Muscle layer of duodenum (tissue), 2 donors: ENCODE data around the gene EPHA6.
"Not testable (repeated sequence)": the region's sequence is repeated elsewhere in the genome, so short reads cannot be mapped to it uniquely, and the experiment has no call there.

Experiments used
- H3K27ac ChIP-seq: one replicate; pipeline ENCODE4 v1.7.0; 2013; ENCODE audit warnings: mild to moderate bottlenecking, low read length
- H3K27me3 ChIP-seq: one replicate; pipeline ENCODE4 v1.7.0; 2013; ENCODE audit warnings: low read depth, mild to moderate bottlenecking, control low read depth, low read length
- H3K36me3 ChIP-seq, 2 donors: one replicate each; pipeline ENCODE4 v1.7.0; 2013; ENCODE audit warnings: low read length in 2 of 2, control low read depth in 1 of 2, mild to moderate bottlenecking in 1 of 2; ENCODE audit not compliant: insufficient read depth in 2 of 2, control insufficient read depth in 1 of 2
- H3K4me1 ChIP-seq, 2 donors: one replicate each; pipeline ENCODE4 v1.7.0; 2013; ENCODE audit warnings: low read length in 2 of 2, mild to moderate bottlenecking in 2 of 2, control low read depth in 1 of 2, moderate library complexity in 1 of 2; ENCODE audit not compliant: insufficient read depth in 2 of 2, control insufficient read depth in 1 of 2
- H3K4me3 ChIP-seq, 2 donors: one replicate each; pipeline ENCODE4 v1.7.0; 2013; ENCODE audit warnings: low read length in 2 of 2, low read depth in 1 of 2, mild to moderate bottlenecking in 1 of 2
- H3K9me3 ChIP-seq, 2 donors: one replicate each; pipeline ENCODE4 v1.7.0; 2013; ENCODE audit warnings: low read length in 2 of 2, control low read depth in 1 of 2, mild to moderate bottlenecking in 1 of 2; ENCODE audit not compliant: control insufficient read depth in 1 of 2
- donor health status: healthy.

EPHA6 gene

GRCh38 chr3:97530691-97531090, 716.3 kb downstream of the EPHA6 start:
- no peaks in the 10 kb centered on the region for H3K9me3 ChIP-seq
- H3K27ac ChIP-seq = no peak overlapping the region
- no peaks in the 10 kb centered on the region for H3K27me3 ChIP-seq
- no peaks in the 10 kb centered on the region for H3K4me1 ChIP-seq
- no peaks in the 10 kb centered on the region for H3K36me3 ChIP-seq
- H3K4me3 ChIP-seq = no peak overlapping the region

- H3K4me1 ChIP-seq, H3K27ac ChIP-seq, H3K4me3 ChIP-seq, H3K27me3 ChIP-seq, H3K9me3 ChIP-seq, H3K36me3 ChIP-seq: not testable (repeated sequence)
Observed at GRCh38 chr3:97547573-97547972, 733.2 kb downstream of the EPHA6 start.

- H3K36me3 ChIP-seq = no peaks in the 10 kb centered on the region
- H3K27me3 ChIP-seq = no peaks in the 10 kb centered on the region
- no peaks in the 10 kb centered on the region for H3K4me1 ChIP-seq
- H3K4me3 ChIP-seq = no peak overlapping the region
- H3K9me3 ChIP-seq = no peaks in the 10 kb centered on the region
- H3K27ac ChIP-seq = no peak overlapping the region
Observed at GRCh38 chr3:97550408-97550807, 736.0 kb downstream of the EPHA6 start.

GRCh38 chr3:97552186-97552585, 737.8 kb downstream of the EPHA6 start:
- no peaks in the 10 kb centered on the region for H3K36me3 ChIP-seq
- no peak overlapping the region for H3K4me3 ChIP-seq
- no peak overlapping the region for H3K27ac ChIP-seq
- H3K9me3 ChIP-seq = no peaks in the 10 kb centered on the region
- no peaks in the 10 kb centered on the region for H3K4me1 ChIP-seq
- H3K27me3 ChIP-seq = no peaks in the 10 kb centered on the region

GRCh38 chr3:97575742-97576141, 761.3 kb downstream of the EPHA6 start:
- Histone ChIP-seq H3K27me3 (no peaks in the 10 kb centered on the region), H3K9me3 (no peaks in the 10 kb centered on the region), H3K4me1 (no peaks in the 10 kb centered on the region), H3K36me3 (no peaks in the 10 kb centered on the region), H3K27ac (no peak overlapping the region), H3K4me3 (no peak overlapping the region)

- Histone ChIP-seq H3K9me3 (no peaks in the 10 kb centered on the region), H3K27ac (no peak overlapping the region), H3K27me3 (no peaks in the 10 kb centered on the region), H3K36me3 (no peaks in the 10 kb centered on the region), H3K4me3 (no peak overlapping the region), H3K4me1 (no peaks in the 10 kb centered on the region)
Observed at GRCh38 chr3:97576221-97576620, 761.8 kb downstream of the EPHA6 start.

- Histone ChIP-seq H3K27ac (no peak overlapping the region), H3K9me3 (no peaks in the 10 kb centered on the region), H3K4me3 (no peak overlapping the region), H3K36me3 (no peaks in the 10 kb centered on the region), H3K27me3 (no peaks in the 10 kb centered on the region), H3K4me1 (no peaks in the 10 kb centered on the region)
Observed at GRCh38 chr3:97579365-97579764, 765.0 kb downstream of the EPHA6 start.

- no peak overlapping the region for H3K4me3 ChIP-seq
- no peaks in the 10 kb centered on the region for H3K36me3 ChIP-seq
- no peak overlapping the region for H3K27ac ChIP-seq
- no peaks in the 10 kb centered on the region for H3K27me3 ChIP-seq
- no peaks in the 10 kb centered on the region for H3K4me1 ChIP-seq
- no peaks in the 10 kb centered on the region for H3K9me3 ChIP-seq
Observed at GRCh38 chr3:97610626-97611025, 796.2 kb downstream of the EPHA6 start.

- Histone ChIP-seq H3K9me3 (no peaks in the 10 kb centered on the region), H3K27ac (no peak overlapping the region), H3K4me3 (no peak overlapping the region), H3K4me1 (no peaks in the 10 kb centered on the region), H3K36me3 (no peaks in the 10 kb centered on the region), H3K27me3 (no peaks in the 10 kb centered on the region)
Observed at GRCh38 chr3:97612632-97613031, 798.2 kb downstream of the EPHA6 start.

GRCh38 chr3:97613139-97613538, 798.7 kb downstream of the EPHA6 start:
- Histone ChIP-seq H3K4me1 (no peaks in the 10 kb centered on the region), H3K36me3 (no peaks in the 10 kb centered on the region), H3K27me3 (no peaks in the 10 kb centered on the region), H3K4me3 (no peak overlapping the region), H3K9me3 (no peaks in the 10 kb centered on the region), H3K27ac (no peak overlapping the region)

GRCh38 chr3:97620514-97620913, 806.1 kb downstream of the EPHA6 start:
- not testable (repeated sequence) for H3K4me3 ChIP-seq, H3K27me3 ChIP-seq, H3K36me3 ChIP-seq, H3K9me3 ChIP-seq, H3K27ac ChIP-seq, H3K4me1 ChIP-seq

- Histone ChIP-seq H3K27ac (no peak overlapping the region), H3K9me3 (no peaks in the 10 kb centered on the region), H3K36me3 (no peaks in the 10 kb centered on the region), H3K4me1 (no peaks in the 10 kb centered on the region), H3K4me3 (no peak overlapping the region), H3K27me3 (no peaks in the 10 kb centered on the region)
Observed at GRCh38 chr3:97636465-97636864, 822.1 kb downstream of the EPHA6 start.
